Thyroid gland (tissue), 4 donors: ENCODE results near the gene ARHGEF28. TPM values are rescaled to one million over a fixed set of nuclear protein-coding genes. Genes with fewer than 3 reads are reported as not detected.

Source experiments
- DNase-seq, 2 donors: peaks; one replicate each; pipeline ENCODE4 v3.0.0-alpha.2; 2019
- H3K27ac ChIP-seq, 3 donors: fragments of 200-600 bp; sonication (generic); 1 replicate in 2 of 3; 2 replicates in 1 of 3; pipeline ENCODE4 v1.5.1; 2016 to 2019; ENCODE audit warnings: mild to moderate bottlenecking in 1 of 3, moderate library complexity in 1 of 3
- H3K27me3 ChIP-seq: fragments of 200-600 bp; sonication (generic); one replicate; pipeline ENCODE4 v1.5.1; 2019
- H3K36me3 ChIP-seq, 2 donors: fragments of 200-600 bp; sonication (generic); one replicate each; pipeline ENCODE4 v1.5.1; 2016 to 2019
- H3K4me1 ChIP-seq, 2 donors: fragments of 200-600 bp; sonication (generic); one replicate each; pipeline ENCODE4 v1.5.1; 2017 to 2019
- H3K4me3 ChIP-seq, 3 donors: fragments of 200-600 bp; sonication (generic); replicated peaks in 1 of 3; 1 replicate in 2 of 3; 2 replicates in 1 of 3; pipeline ENCODE4 v1.5.1; 2016; ENCODE audit warnings: mild to moderate bottlenecking in 1 of 3
- H3K9me3 ChIP-seq: fragments of 200-600 bp; sonication (generic); one replicate; pipeline ENCODE4 v1.5.1; 2017
- CTCF ChIP-seq, 6 experiments: fragments of 200-600 bp in 3 of 6; fragments of 450-650 bp in 3 of 6; sonication (generic) in 3 of 6; IDR thresholded peaks; one replicate each; pipeline ENCODE4 v1.5.1; 2016 to 2019; ENCODE audit warnings: antibody characterized with exemption in 6 of 6, mild to moderate bottlenecking in 2 of 6, inconsistent platforms in 1 of 6, moderate library complexity in 1 of 6
- POLR2A ChIP-seq, 2 donors: fragments of 450-650 bp; IDR thresholded peaks; one replicate each; pipeline ENCODE4 v1.6.1; 2017; ENCODE audit warnings: antibody characterized with exemption in 2 of 2, mild to moderate bottlenecking in 2 of 2, moderate library complexity in 1 of 2
- WGBS, 2 donors: methylation state at CpG; one replicate each; pipeline ENCODE4 v1.1.5; 2017; 5-methylcytosine and 5-hydroxymethylcytosine counted together
- intact Hi-C: fragments of 100-400 bp; cut with DNase I; formaldehyde crosslinking; loops from one replicate; pipeline ENCODE4 v1.15.1; 2023
- total RNA-seq, 4 donors: library from RNA; depleted of rRNA; stranded (reverse); fragments of >200 nt; gene quantifications; one replicate each; pipeline ENCODE4 v1.2.3, GENCODE V29; 2016

ARHGEF28 gene
- total RNA-seq, 4 donors from 2014 or later = 43.6 to 58.8 (median 55.3) TPM

DNA sequence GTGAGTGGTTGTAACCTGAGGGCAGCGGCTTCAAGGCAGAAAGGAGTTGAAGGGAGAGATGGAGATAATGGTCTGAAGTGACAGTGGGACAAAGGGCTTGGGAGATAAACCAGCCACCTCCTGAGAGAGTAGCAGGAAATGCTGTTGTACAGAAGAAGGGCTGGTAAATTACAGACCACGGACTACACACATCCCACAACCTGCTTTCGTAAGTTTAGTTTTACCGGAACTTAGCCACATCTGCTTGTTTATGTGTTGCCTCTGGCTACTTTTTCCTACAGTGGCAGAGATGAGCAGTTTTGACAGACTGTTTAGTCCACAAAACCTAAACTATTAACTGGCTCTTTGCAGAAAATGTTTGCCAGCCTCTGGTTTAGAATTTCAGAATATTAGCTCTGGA, 269.5 kb downstream of the ARHGEF28 start:
- Histone ChIP-seq H3K9me3 (no peaks in the 10 kb centered on the region), H3K4me3 (no peak overlapping the region), H3K27ac (no peak overlapping the region), H3K36me3 (no peaks in the 10 kb centered on the region), H3K27me3 (no peaks in the 10 kb centered on the region), H3K4me1 (no peaks in the 10 kb centered on the region)
- no peak for TF ChIP-seq CTCF (IDR thresholded peaks at IDR 0.05)
- no peak for TF ChIP-seq POLR2A (IDR thresholded peaks at IDR 0.05)
- WGBS, 2 donors = 85 to 97% methylated on average over 4 of the region's 4 CpGs
- intact Hi-C loops = no loop called here
- DNase-seq = no peak

- TF ChIP-seq POLR2A (IDR thresholded peaks at IDR 0.05) = no peak
- TF ChIP-seq CTCF (IDR thresholded peaks at IDR 0.05) = no peak
- Histone ChIP-seq H3K4me1 (no peaks in the 10 kb centered on the region), H3K9me3 (no peaks in the 10 kb centered on the region), H3K36me3 (no peaks in the 10 kb centered on the region), H3K4me3 (no peak overlapping the region), H3K27me3 (no peaks in the 10 kb centered on the region), H3K27ac (no peak overlapping the region)
- intact Hi-C loops = no loop called here
- DNase-seq = no peak
- 83 to 87% methylated on average over 3 of the region's 3 CpGs for WGBS, 2 donors
Observed at GRCh38 chr5:73896097-73896496, 270.1 kb downstream of the ARHGEF28 start.

DNA sequence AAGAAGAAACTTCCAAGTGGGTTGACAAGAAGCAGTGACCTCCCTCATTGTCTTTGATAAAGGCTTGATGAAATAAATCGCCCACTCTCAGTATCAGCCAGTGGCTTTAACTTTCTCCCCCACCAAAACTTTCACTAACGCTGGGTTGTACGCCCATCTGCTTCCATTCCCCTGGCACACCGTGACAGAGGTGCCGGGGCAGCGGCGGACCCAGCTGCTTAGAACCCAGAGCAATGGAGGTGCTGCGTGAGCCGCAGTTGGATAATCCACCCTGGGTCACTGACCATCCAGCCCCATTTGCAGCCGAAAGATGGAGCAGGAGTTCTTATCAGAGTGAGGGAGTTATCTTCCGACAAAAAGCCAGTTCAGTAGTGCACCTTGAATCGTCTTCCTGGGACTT, 270.7 kb downstream of the ARHGEF28 start:
- Histone ChIP-seq H3K27ac (no peak overlapping the region), H3K9me3 (no peaks in the 10 kb centered on the region), H3K4me1 (no peaks in the 10 kb centered on the region), H3K36me3 (no peaks in the 10 kb centered on the region), H3K27me3 (no peaks in the 10 kb centered on the region), H3K4me3 (no peak overlapping the region)
- WGBS, 2 donors = 95 to 97% methylated on average over 12 of the region's 12 CpGs
- TF ChIP-seq POLR2A (IDR thresholded peaks at IDR 0.05) (no peak), CTCF (IDR thresholded peaks at IDR 0.05) (no peak)
- intact Hi-C loops = no loop called here
- DNase-seq = no peak

GRCh38 chr5:73897893-73898292, 271.9 kb downstream of the ARHGEF28 start:
- no peak for DNase-seq
- intact Hi-C loops = no loop called here
- Histone ChIP-seq H3K27me3 (no peaks in the 10 kb centered on the region), H3K4me3 (no peak overlapping the region), H3K4me1 (no peaks in the 10 kb centered on the region), H3K9me3 (no peaks in the 10 kb centered on the region), H3K27ac (no peak overlapping the region), H3K36me3 (no peaks in the 10 kb centered on the region)
- no peak for TF ChIP-seq CTCF (IDR thresholded peaks at IDR 0.05)
- no peak for TF ChIP-seq POLR2A (IDR thresholded peaks at IDR 0.05)
- WGBS, 2 donors = 88 to 91% methylated on average over 5 of the region's 5 CpGs

DNA sequence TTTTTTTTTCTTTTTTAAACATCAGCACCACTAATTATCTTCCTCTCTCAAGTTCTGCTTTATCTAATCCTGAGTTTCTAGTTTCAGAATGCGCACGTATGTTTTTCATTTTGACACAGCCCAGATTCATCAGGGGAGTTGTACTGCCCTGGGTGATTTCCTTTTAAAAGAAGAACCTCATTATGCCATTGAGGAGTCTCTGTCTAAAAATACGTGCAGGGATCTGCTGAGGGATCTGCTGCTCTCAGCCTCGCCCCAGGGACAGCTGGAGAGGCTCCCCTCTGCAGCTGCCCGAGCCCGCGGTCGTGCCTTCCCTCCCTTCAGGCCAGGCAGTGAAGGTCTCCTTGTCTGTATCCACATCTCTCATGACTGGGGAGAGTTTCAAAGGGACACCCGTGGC, 273.1 kb downstream of the ARHGEF28 start:
- no peaks in the 10 kb centered on the region for H3K9me3 ChIP-seq
- no peaks in the 10 kb centered on the region for H3K27me3 ChIP-seq
- H3K36me3 ChIP-seq = no peaks in the 10 kb centered on the region
- no peak for TF ChIP-seq CTCF (IDR thresholded peaks at IDR 0.05)
- TF ChIP-seq POLR2A (IDR thresholded peaks at IDR 0.05) = no peak
- H3K4me1 ChIP-seq = no peaks in the 10 kb centered on the region
- WGBS, 2 donors = 82 to 87% methylated on average over 9 of the region's 9 CpGs
- intact Hi-C loops = no loop called here
- no peak for DNase-seq
- no peak overlapping the region for H3K4me3 ChIP-seq
- H3K27ac ChIP-seq = no peak overlapping the region
